Measurements from ENCODE around the gene CRISPLD2.
"Not testable (repeated sequence)": the region's sequence is repeated elsewhere in the genome, so short reads cannot be mapped to it uniquely, and the experiment has no call there.

CRISPLD2 gene

DNA sequence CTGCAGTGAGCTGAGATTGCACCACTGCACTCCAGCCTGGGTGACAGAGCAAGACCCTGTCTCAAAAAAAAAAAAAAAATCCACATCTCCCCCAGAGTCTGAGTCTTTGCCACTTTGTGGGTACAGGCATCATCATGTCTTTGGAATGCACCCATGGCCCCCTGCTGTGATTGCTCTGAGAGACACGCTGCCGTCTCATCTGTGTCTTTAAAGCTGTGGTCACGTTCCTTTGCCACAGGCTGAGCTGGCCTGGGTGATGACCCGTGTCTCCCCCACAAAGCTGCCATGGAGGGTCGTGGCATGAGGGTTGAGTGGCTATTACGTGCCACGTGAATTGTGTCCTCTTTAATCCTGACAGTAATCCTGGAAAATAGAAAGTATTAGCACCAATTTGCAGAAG, 20.2 kb downstream of the CRISPLD2 start:
- peak in 1 of 2 experiments; percentile 57 for DNase-seq (ENCODE audit: low read depth in 2 of 2)

DNA sequence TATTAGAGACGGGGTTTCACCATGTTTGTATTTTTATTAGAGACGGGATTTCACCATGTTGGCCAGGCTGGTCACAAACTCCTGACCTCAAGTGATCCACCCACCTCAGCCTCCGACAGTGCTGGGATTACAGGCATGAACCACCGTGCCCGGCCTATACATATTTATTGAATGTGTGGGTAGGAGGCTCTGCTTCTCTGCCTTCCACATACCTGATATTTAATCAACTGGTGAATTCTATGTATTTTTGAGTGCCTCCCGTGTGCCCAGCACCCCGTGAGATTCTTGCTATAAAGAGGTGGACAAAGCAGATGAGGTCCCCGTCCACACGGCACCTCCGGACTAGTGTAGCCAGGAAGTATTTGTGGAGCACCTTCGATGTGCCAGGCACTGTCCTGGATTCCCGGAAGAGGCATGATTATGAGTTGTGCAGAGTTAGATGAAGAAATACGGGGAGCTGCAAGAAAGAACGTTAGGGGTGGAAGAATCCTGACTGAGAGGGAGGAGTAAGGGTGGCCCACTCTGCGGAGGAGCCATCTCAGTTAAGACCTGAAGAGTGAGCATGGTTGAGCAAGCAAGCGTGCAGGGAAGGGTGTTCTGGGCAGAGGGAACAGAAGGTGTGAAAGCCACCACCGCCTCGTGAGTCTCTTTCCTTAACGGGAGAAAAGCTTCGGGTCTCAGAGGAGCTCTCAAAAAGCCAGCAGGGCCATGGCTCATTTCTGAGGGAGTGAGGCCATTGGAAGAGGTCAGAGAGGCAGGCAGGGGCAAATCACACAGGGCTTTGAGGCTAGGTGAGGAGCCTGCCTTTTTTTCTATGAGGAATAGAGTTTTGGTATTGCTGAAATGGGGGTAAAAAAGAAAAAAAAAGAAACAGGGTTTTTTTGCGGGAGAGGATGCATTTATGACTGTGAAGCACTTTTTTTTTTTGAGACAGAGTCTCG, 21.2 kb downstream of the CRISPLD2 start:
- no peak for DNase-seq (ENCODE audit: low read depth in 2 of 2)

DNA sequence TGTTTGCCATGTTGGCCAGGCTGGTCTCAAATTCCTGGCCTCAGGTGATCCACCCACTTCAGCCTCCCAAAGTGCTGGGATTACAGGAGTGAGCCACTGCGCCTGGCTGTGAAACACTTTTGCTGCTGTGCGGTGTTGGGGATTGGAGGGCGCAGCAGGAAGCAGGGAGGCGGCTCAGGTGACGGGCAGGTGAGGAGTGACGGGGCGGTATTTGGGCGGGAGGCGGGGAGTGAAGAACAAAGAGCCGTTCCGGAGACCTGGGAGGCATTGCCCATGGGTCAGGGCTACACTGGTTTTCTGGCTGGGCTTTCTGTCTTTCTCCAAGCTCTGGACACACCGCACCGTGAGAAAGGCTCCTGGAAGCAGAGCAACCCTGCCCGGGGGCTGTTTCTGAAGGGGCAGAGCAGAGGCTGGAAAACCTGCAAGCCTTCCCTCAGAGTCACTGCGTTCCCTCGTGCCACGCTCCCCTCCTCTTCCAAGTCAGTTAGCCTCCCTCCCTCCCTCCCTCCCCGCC, 22.1 kb downstream of the CRISPLD2 start:
- no peak for DNase-seq (ENCODE audit: low read depth in 2 of 2)

GRCh38 chr16:84842516-84843148, 22.8 kb downstream of the CRISPLD2 start:
- DNase-seq (ENCODE audit: low read depth in 2 of 2): no peak

- no peak for DNase-seq (ENCODE audit: low read depth in 2 of 2)
These were observed 23.6 kb downstream of the CRISPLD2 start for GRCh38 chr16:84843149-84844048.

DNA sequence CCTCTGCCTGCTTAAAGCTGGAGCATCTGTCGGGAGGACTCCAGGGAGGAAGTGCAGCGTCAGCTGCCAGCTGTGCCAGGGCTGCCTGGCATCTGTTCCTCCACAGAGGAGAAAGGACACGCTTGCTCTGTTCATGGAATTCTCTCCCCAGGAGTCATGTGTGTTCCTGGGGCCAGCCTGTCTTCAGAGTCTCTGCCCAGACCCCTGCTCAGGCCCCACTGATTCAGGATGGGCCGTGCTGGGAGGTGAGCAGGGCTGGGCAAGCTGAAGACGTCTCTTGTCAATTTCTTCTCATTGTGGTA, 24.2 kb downstream of the CRISPLD2 start:
- no peak for DNase-seq (ENCODE audit: low read depth in 2 of 2)

GRCh38 chr16:84844559-84845495, 25.0 kb downstream of the CRISPLD2 start:
- DNase-seq (ENCODE audit: low read depth in 2 of 2): no peak

GRCh38 chr16:84845496-84846002, 25.8 kb downstream of the CRISPLD2 start:
- DNase-seq (ENCODE audit: low read depth in 2 of 2): no peak

DNA sequence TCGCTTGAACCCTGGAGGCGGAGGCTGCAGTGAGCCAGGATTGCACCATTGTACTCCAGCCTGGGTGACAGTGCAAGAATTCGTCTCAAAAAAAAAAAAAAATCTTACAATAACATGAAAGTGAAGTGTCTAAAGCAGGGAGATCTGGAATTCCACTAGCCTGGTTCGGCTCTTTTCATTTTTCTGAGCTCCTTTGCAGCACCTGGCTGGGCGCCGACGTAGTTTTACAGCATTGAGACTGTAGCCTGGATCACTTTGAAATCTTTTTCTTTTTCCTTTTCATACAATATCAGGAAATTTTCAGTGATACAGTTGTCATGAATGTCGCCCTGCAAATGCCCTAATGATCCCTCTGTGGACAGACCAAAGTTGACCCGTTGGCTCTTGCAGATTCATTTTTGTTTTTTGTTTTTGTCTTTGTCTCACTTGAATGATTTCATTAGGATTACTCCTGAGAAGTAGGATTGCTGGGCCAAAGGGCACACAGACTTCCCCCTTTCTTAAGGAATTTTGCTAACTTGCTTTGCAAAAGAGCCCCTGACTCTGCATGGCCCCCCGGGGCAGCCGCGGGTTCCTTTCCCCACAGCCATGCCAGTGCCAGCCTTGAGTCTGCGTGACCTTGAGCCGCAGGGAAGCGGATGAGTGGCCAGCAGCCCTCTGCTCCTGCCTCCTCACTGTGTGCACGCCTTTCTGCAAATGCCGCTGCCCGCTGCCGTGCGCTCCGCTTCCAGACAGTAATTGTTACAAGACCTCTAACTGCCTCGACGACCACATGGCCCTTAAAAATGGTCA, 28.0 kb downstream of the CRISPLD2 start:
- DNase-seq (ENCODE audit: low read depth in 2 of 2): no peak

DNA sequence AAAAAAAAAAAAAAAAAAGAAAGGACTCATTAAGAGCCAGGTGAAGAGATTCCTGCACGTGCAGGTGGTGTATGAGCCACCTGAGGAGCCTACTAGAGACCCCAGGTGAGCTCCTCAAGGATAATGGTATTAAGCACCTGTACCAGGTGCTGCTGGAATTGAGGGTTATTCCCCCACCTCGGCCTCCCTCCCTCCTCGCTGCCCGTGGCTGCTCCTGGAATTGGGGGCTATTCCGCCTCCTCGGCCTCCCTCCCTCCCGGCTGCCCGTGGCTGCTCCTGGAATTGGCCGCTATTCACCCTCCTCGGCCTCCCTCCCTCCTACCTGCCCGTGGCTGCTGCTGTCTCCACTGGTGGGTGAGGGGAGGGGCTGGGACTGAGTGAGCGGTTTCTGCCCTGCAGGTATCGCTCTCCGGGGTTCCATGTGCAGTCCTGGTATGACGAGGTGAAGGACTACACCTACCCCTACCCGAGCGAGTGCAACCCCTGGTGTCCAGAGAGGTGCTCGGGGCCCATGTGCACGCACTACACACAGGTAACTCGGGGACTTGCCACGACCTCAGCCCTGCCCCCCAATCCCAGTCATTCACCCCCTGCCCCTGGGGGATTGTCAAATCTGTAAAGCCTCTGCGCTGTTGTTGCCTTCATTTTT, 29.3 kb downstream of the CRISPLD2 start:
- no peak for DNase-seq (ENCODE audit: low read depth in 2 of 2)

DNA sequence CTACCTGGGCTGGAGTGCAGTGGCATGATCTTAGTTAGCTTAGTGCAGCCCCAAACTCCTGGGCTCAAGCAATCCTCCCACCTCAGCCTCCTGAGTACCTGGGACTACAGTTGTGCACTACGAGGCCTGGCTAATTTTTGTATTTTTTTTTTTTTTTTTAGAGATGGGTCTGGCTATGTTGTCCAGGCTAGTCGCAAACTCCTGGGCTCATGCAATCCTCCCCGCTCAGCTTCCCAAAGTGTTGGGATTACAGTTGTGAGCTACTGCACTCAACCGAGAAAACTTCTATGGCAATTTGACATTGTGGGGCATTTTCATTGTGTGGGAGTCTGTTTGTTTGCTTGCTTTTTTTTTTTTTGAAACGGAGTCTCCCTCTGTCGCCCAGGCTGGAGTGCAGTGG, 30.0 kb downstream of the CRISPLD2 start:
- no peak for DNase-seq (ENCODE audit: low read depth in 2 of 2)

DNA sequence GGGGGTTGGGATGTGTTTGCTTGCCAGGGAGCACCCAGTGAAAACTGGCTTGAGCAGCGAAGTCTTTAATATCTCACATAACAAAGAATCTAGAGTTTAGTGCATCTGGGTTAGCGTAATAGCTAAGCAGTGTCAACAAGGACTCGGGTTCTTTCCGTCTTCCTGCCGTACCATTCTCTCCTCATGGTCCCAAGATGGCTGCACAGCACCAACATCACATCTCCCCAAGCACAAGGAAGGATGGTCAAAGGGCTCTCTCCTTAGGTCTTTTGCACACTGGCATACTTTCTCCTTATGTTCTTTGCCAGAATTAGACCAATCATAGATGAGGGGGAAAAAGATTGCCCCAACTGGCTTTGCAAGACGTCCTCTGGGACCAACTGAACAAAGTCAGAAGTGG, 30.9 kb downstream of the CRISPLD2 start:
- no peak for DNase-seq (ENCODE audit: low read depth in 2 of 2)

GRCh38 chr16:84851192-84852127, 31.7 kb downstream of the CRISPLD2 start:
- DNase-seq (ENCODE audit: low read depth in 2 of 2): no peak

DNA sequence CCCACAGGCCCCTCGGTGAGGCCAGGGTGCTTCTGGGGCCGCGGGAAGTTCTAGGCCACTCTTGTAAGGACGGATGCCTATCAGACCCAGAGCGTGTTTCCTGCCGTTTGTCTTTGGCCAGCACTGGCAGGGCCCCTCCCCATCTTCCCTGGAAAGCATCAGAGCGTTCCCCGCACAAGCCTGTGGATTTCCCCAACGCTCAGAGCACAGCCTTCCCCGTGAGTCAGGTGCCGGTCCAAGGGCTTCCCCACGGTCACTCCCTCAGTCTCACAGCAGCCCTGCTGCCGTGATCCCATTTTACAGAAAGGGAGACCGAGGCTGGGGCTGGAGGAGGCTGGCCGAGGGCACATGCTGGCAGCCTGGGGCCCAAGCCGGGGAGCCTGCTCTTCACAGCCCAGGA, 33.7 kb downstream of the CRISPLD2 start:
- no peak for DNase-seq (ENCODE audit: low read depth in 2 of 2)

GRCh38 chr16:84854759-84855158, 35.0 kb downstream of the CRISPLD2 start:
- no peak for DNase-seq (ENCODE audit: low read depth in 2 of 2)

DNA sequence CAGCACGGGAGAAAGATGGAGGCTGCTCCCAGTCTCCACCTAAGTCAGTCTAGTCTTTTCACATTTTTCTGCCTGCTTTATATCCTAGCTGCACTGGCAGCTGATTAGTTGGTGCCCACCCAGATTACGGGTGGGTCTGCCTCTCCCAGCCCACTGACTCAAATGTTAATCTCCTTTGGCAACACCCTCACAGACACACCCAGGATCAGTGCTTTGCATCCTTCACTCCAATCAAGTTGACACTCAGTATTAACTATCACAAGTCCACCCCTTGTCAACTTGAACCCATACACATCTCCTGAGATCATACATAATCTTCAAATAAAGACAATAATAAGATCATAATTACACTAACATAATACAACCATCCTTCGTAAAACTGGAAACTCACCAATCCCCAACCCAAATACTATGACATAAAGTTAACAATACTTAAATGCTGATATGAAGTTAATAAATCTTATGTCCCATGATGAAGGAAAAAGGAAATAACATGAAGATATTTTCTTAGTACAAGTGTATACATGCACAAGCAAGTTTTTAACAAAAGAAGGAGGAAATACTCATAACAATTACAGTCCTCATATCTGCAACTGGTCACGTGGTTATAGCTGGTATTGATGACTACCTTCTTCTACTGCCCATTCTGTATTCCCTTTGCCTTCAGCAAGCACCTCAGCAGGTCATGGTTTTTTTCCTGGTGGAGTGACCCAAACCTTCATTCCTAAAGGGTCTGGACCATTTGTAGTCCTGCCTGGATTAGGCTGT, 35.8 kb downstream of the CRISPLD2 start:
- not testable (repeated sequence) for DNase-seq (ENCODE audit: low read depth in 2 of 2)

GRCh38 chr16:84856203-84856581, 36.4 kb downstream of the CRISPLD2 start:
- DNase-seq (ENCODE audit: low read depth in 2 of 2): not testable (repeated sequence)

Measured in fibroblast of skin of left biceps (primary cell).